ENCODE data around the gene MBOAT2. TPM values are rescaled to one million over a fixed set of nuclear protein-coding genes. Genes with fewer than 3 reads are reported as not detected.

The MBOAT2 gene
- total RNA-seq, 1 donor from 2014 or later = 72.5 TPM

- peak overlapping the region; percentile 83 for H3K27ac Mint-ChIP-seq (ENCODE audit: unreplicated experiment)
- no peaks in the 10 kb centered on the region for H3K36me3 Mint-ChIP-seq (ENCODE audit: unreplicated experiment)
- no peak for TF ChIP-seq CTCF (IDR thresholded peaks at IDR 0.05; ENCODE audit: partially characterized antibody, unreplicated experiment)
- H3K9me3 Mint-ChIP-seq (ENCODE audit: unreplicated experiment) = peaks cover 7% of the 10 kb centered on the region
- peak overlapping the region; percentile 96 for H3K4me3 Mint-ChIP-seq (ENCODE audit: unreplicated experiment)
- DNase-seq = no peak
- peaks cover 4% of the 10 kb centered on the region for H3K27me3 Mint-ChIP-seq (ENCODE audit: unreplicated experiment)
- H3K4me1 Mint-ChIP-seq (ENCODE audit: low read depth, unreplicated experiment) = peaks cover 15% of the 10 kb centered on the region
These were observed 1.2 kb downstream of the MBOAT2 start for GRCh38 chr2:9002313-9002636.

- Mint-ChIP-seq H3K36me3 (ENCODE audit: unreplicated experiment) (no peaks in the 10 kb centered on the region), H3K27me3 (ENCODE audit: unreplicated experiment) (peaks cover 4% of the 10 kb centered on the region), H3K27ac (ENCODE audit: unreplicated experiment) (no peak overlapping the region), H3K4me3 (ENCODE audit: unreplicated experiment) (peak overlapping the region; percentile 96), H3K9me3 (ENCODE audit: unreplicated experiment) (peaks cover 7% of the 10 kb centered on the region), H3K4me1 (ENCODE audit: low read depth, unreplicated experiment) (peaks cover 15% of the 10 kb centered on the region)
- DNase-seq = no peak
- no peak for TF ChIP-seq CTCF (IDR thresholded peaks at IDR 0.05; ENCODE audit: partially characterized antibody, unreplicated experiment)
These were observed 1.7 kb downstream of the MBOAT2 start for GRCh38 chr2:9001778-9002177.

- TF ChIP-seq CTCF (IDR thresholded peaks at IDR 0.05; ENCODE audit: partially characterized antibody, unreplicated experiment) = no peak
- H3K4me3 Mint-ChIP-seq (ENCODE audit: unreplicated experiment) = peak overlapping the region; percentile 48
- H3K27me3 Mint-ChIP-seq (ENCODE audit: unreplicated experiment) = peaks cover 4% of the 10 kb centered on the region
- DNase-seq = no peak
- H3K4me1 Mint-ChIP-seq (ENCODE audit: low read depth, unreplicated experiment) = peaks cover 18% of the 10 kb centered on the region
- H3K27ac Mint-ChIP-seq (ENCODE audit: unreplicated experiment) = no peak overlapping the region
- H3K9me3 Mint-ChIP-seq (ENCODE audit: unreplicated experiment) = peaks cover 7% of the 10 kb centered on the region
- H3K36me3 Mint-ChIP-seq (ENCODE audit: unreplicated experiment) = no peaks in the 10 kb centered on the region
These were observed 2.3 kb downstream of the MBOAT2 start for GRCh38 chr2:9001229-9001628.

GRCh38 chr2:9000442-9000841 lies 3.0 kb downstream of the MBOAT2 start:
- H3K9me3 Mint-ChIP-seq (ENCODE audit: unreplicated experiment) = peaks cover 7% of the 10 kb centered on the region
- H3K36me3 Mint-ChIP-seq (ENCODE audit: unreplicated experiment) = no peaks in the 10 kb centered on the region
- H3K4me1 Mint-ChIP-seq (ENCODE audit: low read depth, unreplicated experiment) = peaks cover 18% of the 10 kb centered on the region
- H3K4me3 Mint-ChIP-seq (ENCODE audit: unreplicated experiment) = no peak overlapping the region
- H3K27me3 Mint-ChIP-seq (ENCODE audit: unreplicated experiment) = peaks cover 4% of the 10 kb centered on the region
- TF ChIP-seq CTCF (IDR thresholded peaks at IDR 0.05; ENCODE audit: partially characterized antibody, unreplicated experiment) = no peak
- no peak overlapping the region for H3K27ac Mint-ChIP-seq (ENCODE audit: unreplicated experiment)
- no peak for DNase-seq

GRCh38 chr2:8999797-9000196 lies 3.7 kb downstream of the MBOAT2 start:
- Mint-ChIP-seq H3K36me3 (ENCODE audit: unreplicated experiment) (no peaks in the 10 kb centered on the region), H3K4me3 (ENCODE audit: unreplicated experiment) (no peak overlapping the region), H3K27ac (ENCODE audit: unreplicated experiment) (no peak overlapping the region), H3K4me1 (ENCODE audit: low read depth, unreplicated experiment) (peaks cover 19% of the 10 kb centered on the region), H3K27me3 (ENCODE audit: unreplicated experiment) (peaks cover 4% of the 10 kb centered on the region), H3K9me3 (ENCODE audit: unreplicated experiment) (peaks cover 7% of the 10 kb centered on the region)
- no peak for DNase-seq
- TF ChIP-seq CTCF (IDR thresholded peaks at IDR 0.05; ENCODE audit: partially characterized antibody, unreplicated experiment) = no peak
